ENCODE data around the gene TRIM50. TPM values are rescaled to one million over a fixed set of nuclear protein-coding genes. Genes with fewer than 3 reads are reported as not detected.

The TRIM50 gene
- under 0.01 TPM in 1 of 2 replicates, not detected in the other for total RNA-seq

GRCh38 chr7:73327922-73328321 is at the start of gene TRIM50, which contains the start of gene FKBP6:
TRIM50 (minus strand) TSS chr7:73328082; CDS start chr7:73324787, 3,295 bp downstream.
FKBP6 (plus strand) TSS chr7:73328161; CDS start chr7:73328429, 268 bp downstream.

GRCh38 chr7:73308665-73309214 is 19.1 kb downstream of the TRIM50 start, which contains the start of gene NSUN5:
NSUN5 (minus strand) TSS chr7:73308826; CDS start chr7:73308790, 36 bp downstream.

Other genes starting within 250 kb of the TRIM50 start
- not detected in 2 replicates for gene SPDYE9, start 242.0 kb downstream of the TRIM50 start, total RNA-seq
- 23.4 and 58.8 TPM in 2 replicates for gene NSUN5, start 19.3 kb downstream of the TRIM50 start, total RNA-seq
- not detected in 2 replicates for gene FKBP6, start 79 bp upstream of the TRIM50 start, total RNA-seq
- gene FZD9, start 105.7 kb upstream of the TRIM50 start, total RNA-seq = 0.68 and 1.1 TPM in 2 replicates
- gene BAZ1B, start 194.2 kb upstream of the TRIM50 start, total RNA-seq = 72.1 and 93.0 TPM in 2 replicates
- 20.6 and 26.0 TPM in 2 replicates for gene BCL7B, start 229.6 kb upstream of the TRIM50 start, total RNA-seq

All from nasal cavity respiratory epithelium epithelial cell of viscerocranial mucosa (primary cell).